ENCODE data around the gene A4GNT.

GRCh38 chr3:138078096-138078495 lies 54.1 kb downstream of the A4GNT start:
- no peak for TF ChIP-seq POLR2A (IDR thresholded peaks at IDR 0.05)
- TF ChIP-seq, protein P1, sequence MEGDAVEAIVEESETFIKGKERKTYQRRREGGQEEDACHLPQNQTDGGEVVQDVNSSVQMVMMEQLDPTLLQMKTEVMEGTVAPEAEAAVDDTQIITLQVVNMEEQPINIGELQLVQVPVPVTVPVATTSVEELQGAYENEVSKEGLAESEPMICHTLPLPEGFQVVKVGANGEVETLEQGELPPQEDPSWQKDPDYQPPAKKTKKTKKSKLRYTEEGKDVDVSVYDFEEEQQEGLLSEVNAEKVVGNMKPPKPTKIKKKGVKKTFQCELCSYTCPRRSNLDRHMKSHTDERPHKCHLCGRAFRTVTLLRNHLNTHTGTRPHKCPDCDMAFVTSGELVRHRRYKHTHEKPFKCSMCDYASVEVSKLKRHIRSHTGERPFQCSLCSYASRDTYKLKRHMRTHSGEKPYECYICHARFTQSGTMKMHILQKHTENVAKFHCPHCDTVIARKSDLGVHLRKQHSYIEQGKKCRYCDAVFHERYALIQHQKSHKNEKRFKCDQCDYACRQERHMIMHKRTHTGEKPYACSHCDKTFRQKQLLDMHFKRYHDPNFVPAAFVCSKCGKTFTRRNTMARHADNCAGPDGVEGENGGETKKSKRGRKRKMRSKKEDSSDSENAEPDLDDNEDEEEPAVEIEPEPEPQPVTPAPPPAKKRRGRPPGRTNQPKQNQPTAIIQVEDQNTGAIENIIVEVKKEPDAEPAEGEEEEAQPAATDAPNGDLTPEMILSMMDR (IDR thresholded peaks at IDR 0.05), result no peak
